GM19351 (cell line): Measurements from ENCODE around the gene APCDD1.
"Not testable (repeated sequence)": the region's sequence is repeated elsewhere in the genome, so short reads cannot be mapped to it uniquely, and the experiment has no call there.

Experiments
- ATAC-seq: cut with Tn5 transposase; IDR thresholded peaks from one replicate; pipeline ENCODE4 v1.9.1; 2021; ENCODE audit warnings: mild to moderate bottlenecking, moderate library complexity; ENCODE audit not compliant: unreplicated experiment

APCDD1 gene

GRCh38 chr18:10486362-10486761 is 31.9 kb downstream of the APCDD1 start:
- ATAC-seq = no peak

GRCh38 chr18:10487154-10487553 is 32.7 kb downstream of the APCDD1 start:
- ATAC-seq = no peak

DNA sequence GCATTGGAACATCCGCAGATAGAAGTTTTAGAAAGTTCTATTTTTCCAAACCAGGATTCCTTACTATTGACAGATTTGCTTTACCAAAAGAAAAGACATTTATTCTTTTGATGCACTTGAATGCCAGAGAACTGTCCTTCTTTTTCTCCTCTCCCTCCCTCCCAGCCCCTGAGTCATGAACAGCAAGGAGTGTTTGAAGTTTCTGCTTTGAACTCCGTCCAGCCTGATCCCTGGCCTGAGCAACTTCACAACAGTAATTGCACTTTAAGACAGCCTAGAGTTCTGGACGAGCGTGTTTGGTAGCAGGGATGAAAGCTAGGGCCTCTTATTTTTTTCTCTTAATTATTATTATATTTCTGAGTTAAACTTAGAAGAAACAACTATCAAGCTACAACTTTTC is 33.6 kb downstream of the APCDD1 start:
- ATAC-seq = no peak

- ATAC-seq = peak; percentile 91
Observed at GRCh38 chr18:10490401-10491165, 36.1 kb downstream of the APCDD1 start.

GRCh38 chr18:10495936-10496335 is 41.5 kb downstream of the APCDD1 start:
- ATAC-seq = no peak

DNA sequence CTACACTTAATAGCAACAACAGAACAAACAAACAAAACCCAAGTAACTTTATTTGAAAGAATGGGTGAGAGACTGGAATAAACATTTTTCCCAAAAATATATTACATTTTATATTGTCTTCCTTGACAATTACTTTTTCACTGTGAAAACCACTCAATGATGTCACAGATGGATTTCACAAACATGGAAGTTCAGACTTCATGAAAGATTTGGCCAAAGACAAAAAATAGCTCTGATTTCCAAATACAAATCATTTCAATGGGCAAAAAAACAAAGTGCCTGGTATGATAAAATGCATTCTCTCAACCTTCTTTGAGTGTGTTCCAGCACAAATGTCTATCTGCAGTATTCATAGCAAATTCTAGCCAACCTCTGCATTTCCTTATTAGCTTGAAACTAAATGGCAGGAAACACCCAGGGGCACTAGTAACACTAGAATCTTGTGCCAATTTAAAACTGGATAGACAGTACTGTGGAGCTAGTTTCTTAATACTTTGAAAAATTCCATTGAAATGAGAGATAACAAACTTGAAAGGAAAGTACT is 42.8 kb downstream of the APCDD1 start:
- no peak for ATAC-seq

GRCh38 chr18:10499230-10499629 is 44.8 kb downstream of the APCDD1 start:
- ATAC-seq = peak; percentile 56

DNA sequence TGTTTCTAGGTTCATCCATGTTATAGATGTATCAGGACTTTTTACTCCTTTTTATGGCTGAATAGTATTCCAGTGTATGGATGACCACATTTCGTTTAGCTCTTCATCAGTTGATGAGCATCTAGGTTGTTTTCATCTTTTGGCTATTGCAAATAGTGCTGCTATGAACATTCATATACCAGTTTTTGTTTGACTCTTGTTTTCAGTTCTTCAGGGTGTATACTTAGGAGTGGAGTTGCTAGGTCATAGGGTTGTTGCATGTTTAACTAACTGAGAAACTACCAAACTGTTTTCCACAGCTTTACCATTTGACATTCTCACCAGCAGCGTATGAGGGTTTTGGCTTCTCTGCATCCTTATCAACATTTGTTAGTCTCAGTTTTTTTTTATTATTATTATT is 45.6 kb downstream of the APCDD1 start:
- no peak for ATAC-seq

GRCh38 chr18:10504723-10505122 is 50.3 kb downstream of the APCDD1 start:
- no peak for ATAC-seq

GRCh38 chr18:10505892-10506291 is 51.5 kb downstream of the APCDD1 start:
- ATAC-seq = not testable (repeated sequence)

DNA sequence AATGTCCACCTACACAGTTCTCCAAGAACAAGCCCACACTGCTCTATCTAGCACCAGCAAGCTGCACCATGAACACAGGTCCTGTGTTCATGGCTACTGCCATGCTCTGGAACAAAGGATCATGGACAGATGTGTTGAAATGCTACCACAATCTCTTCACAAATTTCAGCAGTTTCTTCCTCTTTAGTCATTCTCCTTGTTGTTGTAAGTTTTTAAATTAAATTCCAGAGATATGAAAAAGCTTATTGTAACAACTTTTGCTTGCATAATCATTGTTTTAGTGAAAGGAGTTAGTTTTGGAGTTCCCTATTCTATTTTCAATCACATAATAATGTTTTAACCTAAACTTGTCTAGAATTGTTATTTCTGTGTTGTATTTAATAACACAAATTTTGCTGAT is 54.2 kb downstream of the APCDD1 start:
- no peak for ATAC-seq

- ATAC-seq = no peak
Observed at GRCh38 chr18:10511236-10511635, 56.8 kb downstream of the APCDD1 start.

DNA sequence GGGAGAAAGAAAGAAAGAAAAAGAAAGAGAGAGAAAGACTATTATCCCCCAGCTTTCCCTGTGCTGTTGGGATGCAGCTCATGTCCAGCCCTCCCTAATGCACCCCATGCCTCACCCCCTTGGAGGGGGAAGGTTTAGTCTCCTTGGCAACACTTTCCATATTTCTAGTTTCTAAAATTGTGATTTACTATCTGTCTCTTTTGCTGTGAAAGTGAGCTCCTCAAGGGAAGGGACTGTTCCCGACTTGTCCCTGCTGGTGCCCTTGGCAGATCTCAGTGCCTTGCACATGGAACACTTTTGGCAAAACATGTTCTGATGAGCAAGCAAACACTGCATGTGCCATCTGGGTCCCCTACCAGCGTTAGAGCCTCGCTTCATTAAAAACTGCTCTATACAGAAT is 59.6 kb downstream of the APCDD1 start:
- no peak for ATAC-seq

DNA sequence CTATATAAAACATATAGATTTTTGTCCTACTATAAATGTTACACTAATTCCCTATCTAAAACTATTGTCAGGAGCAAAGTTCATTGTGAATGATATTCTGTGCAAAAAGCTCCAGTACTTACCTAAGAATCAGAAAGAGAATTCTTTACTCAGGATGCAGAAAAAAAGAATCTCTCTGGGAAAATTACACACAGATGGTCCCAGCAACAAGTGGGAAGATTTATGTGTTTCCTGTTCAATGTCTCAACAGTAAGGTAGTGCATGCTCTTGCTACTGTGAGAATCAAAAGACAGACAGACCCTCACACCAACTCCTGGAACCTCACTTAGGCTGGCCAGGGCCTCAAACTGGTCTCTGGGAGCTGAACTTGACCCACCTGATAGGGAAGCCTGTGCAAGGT is 60.2 kb downstream of the APCDD1 start:
- no peak for ATAC-seq

DNA sequence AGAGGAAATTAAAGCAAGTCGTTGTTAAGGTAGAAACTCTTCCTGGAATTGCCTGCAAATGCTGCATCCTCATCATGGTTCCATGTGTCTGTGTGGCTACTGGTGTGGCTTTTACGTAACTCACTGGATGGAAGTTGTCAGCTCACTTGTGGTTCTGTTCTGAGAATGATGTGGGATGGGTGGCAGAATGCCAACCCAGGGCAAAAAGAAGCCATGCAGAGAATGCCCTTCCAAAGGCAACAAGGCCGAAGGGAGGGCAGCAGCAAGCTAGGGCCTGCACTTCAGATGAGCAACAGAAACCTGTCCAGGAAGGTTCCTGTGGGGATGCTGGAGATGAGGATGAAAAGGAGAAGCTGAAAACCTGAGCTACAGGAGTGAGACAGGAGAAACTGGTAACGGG is 61.0 kb downstream of the APCDD1 start:
- ATAC-seq = no peak

DNA sequence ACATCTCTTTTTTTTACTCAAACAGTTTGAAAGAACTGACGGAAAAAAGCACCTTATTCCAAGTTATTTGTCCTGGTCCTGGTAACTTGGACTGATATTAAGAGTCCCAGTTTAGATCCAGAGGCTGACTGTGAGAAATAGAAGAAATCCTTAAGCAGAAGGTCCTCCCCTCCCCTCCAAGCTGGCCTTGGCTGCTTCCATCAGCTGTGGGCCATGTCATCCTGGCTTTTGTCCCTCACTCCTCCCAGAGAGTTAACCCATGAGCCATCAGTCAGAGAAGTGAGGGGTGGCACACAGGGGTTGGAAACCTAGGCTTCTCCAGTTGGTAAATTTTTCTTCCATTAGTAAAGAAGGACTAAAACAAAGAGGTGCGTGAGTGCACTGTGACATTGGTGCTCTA is 61.6 kb downstream of the APCDD1 start:
- no peak for ATAC-seq

- ATAC-seq = no peak
Observed at GRCh38 chr18:10518595-10519255, 64.3 kb downstream of the APCDD1 start.

- no peak for ATAC-seq
Observed at GRCh38 chr18:10519366-10519765, 64.9 kb downstream of the APCDD1 start.

GRCh38 chr18:10519999-10520935 is 65.8 kb downstream of the APCDD1 start:
- peak; percentile 85 for ATAC-seq

GRCh38 chr18:10521566-10521965 is 67.1 kb downstream of the APCDD1 start:
- no peak for ATAC-seq

DNA sequence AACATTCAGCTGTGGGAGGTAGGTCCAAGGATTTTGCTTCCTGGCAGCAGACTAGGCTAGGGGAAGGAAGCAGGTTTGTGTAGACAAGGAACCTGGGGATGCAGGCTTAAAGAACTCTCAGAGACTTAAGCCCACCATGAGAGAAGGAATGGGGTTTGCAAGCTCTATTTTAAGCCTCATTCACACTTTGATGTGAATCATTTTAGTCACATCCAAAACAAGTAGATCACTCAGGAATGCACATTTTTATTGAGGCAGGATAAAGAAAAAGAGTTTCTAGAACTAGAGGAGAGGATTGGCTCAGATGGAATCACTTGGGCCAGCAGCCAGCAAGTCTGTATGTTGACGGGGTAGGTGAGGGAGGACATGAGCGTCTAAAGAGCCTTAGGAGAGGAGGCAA is 68.1 kb downstream of the APCDD1 start:
- ATAC-seq = no peak
